SKM-1 treated with dmso at 0.1 percent for 144 hours (cell line): ENCODE data around the gene RNF212.
A peak's percentile ranks its signal among the peaks of the same experiment; 100 is the strongest.
"Not testable (repeated sequence)": the region's sequence is repeated elsewhere in the genome, so short reads cannot be mapped to it uniquely, and the experiment has no call there.

Experiments used
- DNase-seq: peaks from one replicate; lab custom pipeline; 2025; ENCODE audit not compliant: unreplicated experiment; lab: John Stamatoyannopoulos, UW

RNF212 gene, protein sequence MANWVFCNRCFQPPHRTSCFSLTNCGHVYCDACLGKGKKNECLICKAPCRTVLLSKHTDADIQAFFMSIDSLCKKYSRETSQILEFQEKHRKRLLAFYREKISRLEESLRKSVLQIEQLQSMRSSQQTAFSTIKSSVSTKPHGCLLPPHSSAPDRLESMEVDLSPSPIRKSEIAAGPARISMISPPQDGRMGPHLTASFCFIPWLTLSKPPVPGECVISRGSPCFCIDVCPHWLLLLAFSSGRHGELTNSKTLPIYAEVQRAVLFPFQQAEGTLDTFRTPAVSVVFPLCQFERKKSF

DNA sequence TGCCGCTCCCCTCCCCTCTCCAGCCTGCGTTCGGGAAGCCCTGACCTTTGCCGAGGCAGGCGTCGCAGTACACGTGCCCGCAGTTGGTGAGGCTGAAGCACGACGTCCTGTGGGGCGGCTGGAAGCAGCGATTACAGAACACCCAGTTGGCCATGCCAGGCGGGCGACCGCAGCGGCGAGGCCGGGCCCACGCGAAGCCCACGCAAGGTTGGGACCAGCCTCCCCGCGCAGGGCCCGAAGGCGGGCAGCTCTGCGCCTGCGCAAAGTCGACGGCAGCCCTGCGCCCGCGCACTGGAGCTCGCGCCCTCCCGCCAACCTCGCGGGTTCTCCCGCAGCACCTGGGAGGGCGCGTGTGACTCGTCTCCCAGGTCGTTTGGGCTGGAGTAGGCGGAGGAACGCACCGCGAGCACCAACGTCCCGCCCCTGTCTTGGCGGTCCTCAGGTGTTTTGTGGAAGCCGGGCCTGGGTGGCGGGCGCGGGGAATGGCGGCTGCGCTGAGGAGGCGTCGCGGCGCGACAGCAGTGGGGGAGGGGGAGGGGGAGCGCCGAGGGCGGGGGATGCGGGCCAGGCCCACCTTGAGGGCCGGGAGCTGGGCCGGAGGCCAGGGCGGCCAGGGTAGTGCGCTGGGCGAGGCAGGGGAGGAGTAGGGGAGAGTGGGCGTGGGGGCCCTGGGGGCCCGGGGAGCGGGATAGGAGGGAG is at the start of gene RNF212:
Gene RNF212, minus strand, starts transcription at position 254 of the 699 bp plus-strand sequence. Its CDS starts 100 bp downstream, at position 154.
- no peak for DNase-seq

DNA sequence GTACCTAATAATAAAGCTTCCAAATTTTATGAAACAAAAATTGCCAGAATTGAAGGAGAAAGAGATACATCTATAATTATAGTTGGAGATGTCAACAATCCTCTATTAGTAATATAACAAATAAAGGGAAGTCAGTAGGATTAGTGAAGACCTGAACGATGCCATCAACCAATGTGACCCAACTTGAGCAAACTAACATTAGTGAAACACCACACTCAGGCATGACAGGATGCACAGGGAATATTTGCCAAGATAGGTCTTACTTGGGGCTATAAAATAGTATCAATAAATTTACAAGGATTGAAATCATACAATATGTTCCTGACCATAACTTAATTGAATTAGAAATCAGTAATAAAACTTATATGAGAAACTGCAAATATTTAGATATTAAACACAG is 47.0 kb upstream of the RNF212 start:
- DNase-seq: no peak

DNA sequence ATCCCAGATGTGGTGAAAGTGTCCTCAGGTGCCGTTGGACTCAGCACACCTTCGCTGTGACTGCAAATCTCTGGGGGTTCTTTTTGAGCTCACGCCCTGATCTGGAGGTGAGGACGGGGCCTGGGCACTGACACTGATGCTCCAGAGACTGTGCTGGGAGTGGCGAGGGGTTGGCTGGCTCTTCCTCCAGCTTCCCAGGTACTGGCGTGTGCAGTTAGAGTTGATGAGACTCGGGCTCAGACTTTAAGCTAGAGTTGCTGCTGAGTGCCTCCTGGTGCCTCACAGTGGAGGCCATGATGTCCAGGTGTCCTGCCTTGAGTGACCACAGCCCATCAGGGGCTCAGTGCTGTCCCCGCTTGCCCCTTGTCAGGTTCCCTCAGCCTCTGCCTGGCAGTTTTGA is 42.7 kb upstream of the RNF212 start:
- no peak for DNase-seq

DNA sequence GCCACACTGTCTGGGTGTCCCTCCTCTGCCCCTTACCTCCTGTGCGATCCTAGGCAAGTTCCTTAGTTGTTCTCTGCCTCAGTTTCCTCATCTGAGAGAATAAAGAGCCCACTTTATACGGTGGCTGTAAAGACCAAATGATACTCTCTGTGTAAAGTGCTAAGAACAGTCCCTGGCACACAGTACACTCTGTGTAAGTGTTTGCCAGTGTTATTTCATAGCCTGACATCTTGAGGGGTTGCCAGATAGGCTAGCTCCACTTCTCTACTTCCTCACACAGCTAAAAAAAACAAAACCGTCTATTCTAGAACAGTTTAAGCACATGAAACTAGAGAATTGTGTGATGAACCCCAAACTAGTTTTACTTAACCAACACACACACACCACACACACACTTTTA is 42.0 kb upstream of the RNF212 start:
- DNase-seq: no peak

DNA sequence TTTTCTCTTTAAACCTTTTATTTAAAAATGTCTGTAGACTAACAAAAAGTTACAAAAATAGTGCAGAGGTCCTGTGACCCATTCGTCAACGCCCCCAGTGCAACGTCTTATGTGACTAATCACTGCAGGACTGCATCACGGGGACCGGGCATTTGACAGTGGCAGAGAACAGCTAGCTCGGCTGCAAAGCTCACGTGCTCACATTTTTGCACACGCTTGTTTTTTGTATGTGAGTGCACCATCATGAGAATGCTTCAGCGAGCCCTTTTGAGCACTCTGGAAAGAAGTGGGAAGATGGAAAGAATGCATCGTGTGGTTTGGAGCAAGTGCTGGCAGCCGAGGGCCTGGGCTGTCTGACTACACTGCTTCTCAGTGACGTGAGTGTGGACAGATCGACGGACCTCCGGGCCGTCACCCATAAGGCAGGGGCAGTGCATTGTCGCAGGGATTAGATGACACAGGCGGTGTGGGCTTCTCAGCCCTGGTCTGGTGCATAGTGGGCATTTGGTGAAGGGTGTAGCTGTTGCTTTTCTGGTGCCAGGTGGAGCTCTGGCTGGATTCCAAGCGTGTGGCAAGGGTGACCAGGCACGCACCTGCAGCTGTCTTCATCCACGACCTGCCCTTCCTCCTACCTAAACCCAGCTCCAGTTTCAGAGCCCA is 41.3 kb upstream of the RNF212 start:
- DNase-seq: no peak

DNA sequence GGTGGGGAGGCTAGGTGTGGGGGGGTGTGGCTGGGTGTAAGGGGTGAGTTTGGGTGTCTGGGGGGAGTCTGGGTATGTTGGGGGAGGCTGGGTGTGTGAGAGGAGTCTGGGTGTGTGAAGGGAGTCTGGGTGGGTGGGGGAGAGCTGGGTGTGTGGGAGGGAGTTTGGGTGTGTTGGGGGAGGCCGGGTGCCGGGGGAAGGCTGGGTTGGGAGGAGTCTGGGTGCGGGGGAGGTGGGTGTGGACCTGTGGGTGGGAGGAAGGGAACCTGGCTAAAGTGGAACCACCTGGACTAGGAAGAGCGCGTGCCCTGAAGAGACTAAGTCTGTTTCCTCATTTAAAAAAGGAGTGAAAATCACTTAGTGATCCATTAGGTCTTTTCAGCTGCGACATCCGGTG is 40.8 kb upstream of the RNF212 start:
- no peak for DNase-seq

DNA sequence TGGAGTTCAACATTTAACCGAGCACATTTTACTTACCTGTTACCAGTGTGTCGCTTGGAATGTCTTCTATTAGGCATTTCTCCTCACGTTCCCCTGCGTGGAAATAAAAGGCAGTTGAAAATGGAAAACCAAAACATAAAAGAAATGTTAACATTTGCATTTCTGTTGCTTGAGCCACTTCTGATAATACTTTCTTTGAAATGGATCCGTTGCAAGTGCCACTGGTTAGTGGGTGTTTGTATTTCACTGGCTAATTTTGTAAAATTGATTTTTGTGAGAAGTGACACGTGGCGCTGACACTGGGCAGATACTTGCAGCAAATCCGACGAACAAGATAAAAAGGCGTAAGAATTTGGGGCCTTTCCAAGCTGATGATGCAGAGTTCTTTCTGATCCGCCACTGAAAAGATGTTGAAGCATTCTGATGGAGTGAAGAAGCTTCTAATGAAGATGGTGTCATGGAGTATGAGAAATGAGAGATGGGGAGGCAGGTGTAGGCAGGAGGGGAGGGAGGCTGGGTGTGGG is 40.3 kb upstream of the RNF212 start:
- DNase-seq: no peak

DNA sequence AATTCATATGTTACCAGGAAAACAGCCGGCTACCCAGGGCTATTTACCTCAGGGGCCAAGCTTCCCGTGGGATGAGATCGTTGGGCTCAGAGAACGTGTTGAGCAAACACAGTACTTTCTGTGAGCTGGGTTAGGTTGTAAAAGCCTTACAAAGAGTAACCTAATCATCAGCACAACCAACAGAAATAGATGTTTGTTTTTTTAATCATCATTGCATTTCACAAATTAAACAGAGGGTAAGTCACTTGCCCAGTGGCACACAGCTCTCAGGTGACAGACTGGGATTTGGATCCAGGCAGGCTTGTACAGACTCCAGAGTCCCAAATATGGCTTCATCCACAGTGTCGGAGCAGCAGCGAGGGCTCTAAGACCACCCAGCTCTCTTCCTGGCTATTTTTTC is 38.9 kb upstream of the RNF212 start:
- DNase-seq: no peak

DNA sequence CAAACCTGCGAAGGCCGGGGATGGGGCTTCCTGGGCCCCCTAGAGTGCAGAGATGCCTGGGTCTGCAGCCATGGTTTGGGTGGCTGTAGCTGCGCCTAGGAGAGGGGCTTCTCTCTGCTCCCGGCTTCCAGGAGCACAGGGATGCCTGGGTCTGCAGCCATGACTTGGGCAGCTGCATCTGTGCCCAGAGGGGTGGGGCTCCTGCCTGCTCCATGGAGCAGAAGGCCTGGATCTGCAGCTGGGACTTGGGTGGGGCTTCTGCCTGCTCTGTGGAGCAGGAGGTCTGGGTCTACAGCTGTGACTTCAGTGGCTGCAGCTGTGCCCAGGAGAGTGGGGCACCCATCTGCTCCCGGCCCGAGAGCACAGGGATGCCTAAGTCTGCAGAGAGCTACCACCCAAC is 38.2 kb upstream of the RNF212 start:
- no peak for DNase-seq

DNA sequence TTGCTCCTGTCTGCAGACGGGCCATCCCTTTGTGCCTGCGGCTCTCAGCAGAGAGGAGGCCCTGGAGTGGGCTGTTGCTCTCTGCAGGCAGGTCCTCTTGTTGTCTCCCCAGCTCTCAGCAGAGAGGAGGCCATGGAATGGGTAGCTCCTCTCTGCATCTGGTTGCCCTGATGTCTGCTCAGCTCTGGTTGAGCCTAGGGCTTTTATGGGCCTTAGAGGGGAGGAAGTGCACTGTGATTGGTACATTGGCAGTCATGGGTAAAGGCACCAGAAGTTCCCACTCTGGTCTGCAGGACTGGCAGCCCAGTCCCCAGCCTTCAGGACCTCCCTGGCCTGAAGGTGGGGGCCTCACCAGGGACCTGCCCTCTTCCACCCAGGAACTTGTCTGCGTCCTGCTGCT is 37.5 kb upstream of the RNF212 start:
- no peak for DNase-seq

DNA sequence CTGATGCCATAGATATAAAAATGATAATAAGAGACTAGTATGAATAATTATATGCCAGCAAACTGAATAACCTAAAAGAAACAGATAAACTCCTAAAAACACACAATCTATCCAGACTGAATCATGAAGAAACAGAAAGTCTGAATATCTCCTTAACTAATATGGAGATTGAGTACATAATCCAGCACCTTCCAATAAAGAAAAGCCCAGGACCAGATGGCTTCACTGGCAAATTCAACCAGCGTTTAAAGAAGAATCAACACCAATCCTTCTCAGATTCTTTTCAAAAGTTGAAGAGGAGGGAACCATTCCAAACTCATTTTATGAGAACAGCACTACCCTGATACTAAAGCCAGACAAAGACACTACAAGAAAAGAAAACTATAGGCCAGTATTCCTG is 26.5 kb upstream of the RNF212 start:
- no peak for DNase-seq

DNA sequence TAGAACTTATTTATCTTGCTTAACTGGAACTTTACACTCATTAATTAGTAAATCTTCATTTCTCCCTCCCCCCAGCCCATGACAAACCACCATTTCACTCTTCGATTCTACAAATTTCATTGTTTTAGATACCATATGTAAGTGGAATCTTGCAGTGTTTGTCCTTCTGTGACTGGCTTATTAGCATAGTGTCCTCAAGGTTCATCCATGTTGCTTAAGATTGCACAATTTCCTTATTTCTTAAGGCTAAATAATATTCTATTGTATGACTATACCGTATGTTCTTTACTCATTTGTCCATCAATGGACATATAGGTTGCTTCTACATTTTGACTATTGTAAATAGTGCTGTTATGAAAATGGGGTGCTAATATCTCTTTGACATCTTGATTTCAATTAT is 24.5 kb upstream of the RNF212 start:
- DNase-seq: peak; percentile 45

DNA sequence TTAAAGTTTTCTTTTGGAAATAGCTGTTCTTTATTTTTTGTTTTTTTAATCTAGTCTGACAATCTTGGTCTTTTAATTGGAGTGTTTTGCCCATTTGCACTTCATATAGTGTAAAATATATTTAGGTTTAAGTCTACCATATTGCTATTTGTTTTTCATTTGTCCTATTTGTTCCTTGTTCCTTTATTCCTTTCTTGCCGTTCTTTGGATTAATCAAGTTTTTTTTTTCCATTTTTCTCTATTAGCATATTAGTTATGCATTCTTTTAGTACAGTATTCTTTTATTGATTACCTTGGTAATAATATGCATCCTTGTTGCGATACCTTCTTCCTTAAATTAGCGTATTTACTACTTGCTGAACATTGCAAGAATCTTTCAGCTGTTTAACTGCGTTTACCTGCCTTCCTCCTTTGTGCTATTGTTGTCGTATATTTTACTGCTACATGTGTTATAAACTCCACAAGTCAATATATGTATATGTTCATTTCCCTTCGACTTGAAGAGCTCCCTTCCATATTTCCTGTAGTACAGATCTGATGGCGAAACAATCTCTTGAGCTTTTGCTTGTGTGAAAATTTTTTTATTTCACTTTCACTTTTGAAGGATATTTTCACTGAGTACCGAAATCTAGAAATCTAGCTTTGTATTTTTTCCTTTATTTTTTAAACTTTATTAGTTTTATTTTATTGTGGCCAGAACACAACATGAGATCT is 23.9 kb upstream of the RNF212 start:
- DNase-seq: peak; percentile 52

DNA sequence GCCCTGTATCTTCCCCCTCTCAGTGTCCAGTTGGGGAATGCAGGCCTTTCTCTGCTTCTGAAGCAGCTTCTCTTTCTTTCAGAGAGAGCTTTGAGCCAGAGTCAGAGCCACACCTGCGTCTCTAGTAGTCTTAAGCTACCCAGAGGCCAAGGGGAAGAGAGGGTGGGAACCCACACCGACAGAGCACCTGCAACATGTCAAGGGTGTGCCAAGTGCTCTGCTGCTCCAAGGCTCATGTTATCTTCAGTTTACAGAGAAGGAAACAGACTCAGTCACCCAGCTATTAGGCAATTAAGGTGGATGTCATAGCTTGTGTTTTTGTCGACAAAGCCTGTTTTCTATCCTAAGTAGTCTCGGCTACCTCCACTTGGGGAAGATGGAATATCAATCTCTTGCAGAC is 22.7 kb upstream of the RNF212 start:
- DNase-seq: peak; percentile 20

DNA sequence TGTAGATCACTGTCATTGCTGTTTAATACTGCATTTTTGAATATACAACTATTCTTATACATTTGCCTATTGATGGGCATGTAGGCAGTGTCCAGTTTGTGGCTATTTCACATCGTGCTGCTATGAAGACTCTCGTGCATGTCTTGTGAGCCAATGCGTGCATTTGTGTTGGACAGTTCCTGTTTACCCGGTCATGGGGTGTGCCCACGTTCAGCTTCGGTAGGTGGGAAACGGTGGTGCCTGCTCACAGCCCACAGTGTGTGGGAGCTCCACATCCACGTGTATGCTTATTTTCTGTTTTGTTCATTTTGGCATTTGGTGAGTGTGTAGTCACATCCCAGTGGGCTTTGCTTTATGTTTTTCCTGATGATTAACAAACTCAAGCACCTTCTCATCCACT is 19.7 kb upstream of the RNF212 start:
- DNase-seq: no peak

DNA sequence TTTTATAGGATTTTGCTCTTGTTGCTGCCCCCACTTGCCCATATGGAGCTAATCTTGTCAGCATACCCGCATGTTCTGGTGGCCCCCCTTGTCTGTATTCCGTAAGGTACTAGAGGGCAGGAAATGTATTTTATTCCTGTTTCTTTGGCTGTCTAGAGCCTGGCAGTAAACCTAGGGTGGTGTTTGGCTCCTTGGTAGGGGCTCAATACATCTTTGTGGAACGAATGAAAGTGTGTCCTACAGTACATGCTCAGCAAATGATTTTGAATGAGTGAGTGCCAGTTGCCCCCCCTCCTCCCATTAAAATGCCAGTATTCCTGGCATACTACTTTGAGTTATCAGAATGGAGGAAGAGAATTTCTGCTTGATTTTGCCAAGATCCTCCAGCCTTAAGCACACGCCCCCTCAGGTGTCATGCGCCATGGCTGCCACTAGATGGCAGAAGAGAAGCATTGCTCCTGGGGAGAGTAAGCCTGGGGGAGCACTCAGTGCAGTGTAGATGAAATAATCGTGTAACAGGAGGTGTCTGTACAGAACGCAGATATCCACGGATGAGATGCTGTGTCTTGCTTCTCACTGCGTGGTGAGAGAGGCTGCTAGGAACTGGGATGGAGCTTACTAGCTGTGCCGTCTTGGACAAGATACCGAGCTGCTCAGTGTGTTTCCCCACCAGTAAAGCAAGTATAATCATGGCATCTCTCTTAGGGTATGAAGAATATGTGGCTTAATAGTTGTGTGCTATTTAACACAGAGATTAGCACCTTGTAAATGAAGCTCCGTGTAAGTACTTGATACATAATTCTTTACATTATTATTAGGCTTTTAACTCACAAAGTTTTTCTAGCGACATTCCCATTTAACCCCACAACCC is 17.2 kb upstream of the RNF212 start:
- DNase-seq: peak; percentile 80

DNA sequence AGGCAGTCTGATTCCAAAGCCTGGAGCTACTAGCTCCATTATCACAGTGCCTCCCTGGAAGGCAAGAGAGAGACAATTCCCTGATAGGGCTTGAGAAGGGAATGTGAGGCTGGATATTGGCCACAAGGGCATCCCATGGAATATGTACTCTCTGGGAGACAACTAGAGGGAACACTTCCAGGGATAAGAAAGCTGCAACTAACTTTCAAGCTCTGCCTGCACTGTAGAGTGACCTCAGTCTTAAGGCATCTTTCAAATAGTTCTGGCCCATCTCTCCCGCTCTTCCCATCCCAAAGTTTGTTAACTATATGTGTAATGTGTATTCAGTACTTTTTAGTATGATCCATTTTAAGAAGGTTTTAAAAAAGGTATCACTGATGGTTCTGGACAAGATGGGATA is 13.1 kb upstream of the RNF212 start:
- DNase-seq: no peak

DNA sequence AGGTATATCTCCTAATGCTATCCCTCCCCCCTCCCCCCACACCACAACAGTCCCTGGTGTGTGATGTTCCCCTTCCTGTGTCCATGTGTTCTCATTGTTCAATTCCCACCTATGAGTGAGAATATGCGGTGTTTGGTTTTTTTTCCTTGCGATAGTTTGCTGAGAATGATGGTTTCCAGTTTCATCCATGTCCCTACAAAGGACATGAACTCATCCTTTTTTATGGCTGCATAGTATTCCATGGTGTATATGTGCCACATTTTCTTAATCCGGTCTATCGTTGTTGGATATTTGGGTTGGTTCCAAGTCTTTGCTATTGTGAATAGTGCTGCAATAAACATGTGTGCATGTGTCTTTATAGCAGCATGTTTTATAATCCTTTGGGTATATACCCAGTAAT is 12.1 kb upstream of the RNF212 start:
- DNase-seq: not testable (repeated sequence)

DNA sequence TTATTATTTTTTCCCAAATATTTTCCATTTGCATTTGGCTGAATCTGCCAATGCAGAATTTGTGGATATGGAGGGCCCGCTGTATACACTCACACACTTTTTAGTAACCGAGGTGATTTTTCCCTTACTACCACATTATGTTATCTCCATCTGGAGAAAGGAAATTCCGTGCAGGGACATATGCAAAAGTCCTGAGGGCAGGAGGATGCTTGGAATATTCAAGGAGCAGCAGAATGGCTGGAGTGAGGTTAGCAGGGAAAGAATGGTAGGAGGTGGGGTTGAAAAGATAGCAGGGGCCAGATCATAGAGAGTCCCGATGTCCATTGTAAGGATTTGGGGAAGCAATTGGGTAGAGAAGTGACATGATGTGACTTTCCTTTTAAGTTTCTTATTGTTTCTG is 11.5 kb upstream of the RNF212 start:
- DNase-seq: no peak

DNA sequence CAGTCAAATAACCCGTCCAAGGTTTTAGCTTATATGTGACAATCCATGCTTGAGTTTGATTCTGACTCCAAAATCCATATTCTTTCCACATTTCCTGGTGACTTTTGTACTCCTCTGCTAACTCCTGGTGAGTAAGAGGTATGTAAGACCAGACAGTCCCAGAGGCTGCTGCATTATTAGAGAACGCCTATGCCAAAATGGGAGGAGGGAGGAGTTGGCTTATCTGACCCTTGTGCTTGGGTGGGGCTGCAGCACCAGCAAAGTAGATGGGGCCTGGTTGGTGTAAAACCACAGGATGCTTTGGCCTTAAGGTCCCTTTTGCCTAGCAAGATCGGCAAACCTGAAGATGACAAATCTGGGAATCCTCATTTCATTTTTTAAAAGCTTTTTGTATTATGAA is 9.1 kb upstream of the RNF212 start:
- DNase-seq: no peak
